ENCODE data around the gene TEX35.

- TF ChIP-seq POLR2A (IDR thresholded peaks at IDR 0.05; ENCODE audit: borderline replicate concordance, extremely low read depth, insufficient read depth, insufficient read length), result no peak
- no peak for TF ChIP-seq EZH2 (IDR thresholded peaks at IDR 0.05)
- TF ChIP-seq, protein P1, sequence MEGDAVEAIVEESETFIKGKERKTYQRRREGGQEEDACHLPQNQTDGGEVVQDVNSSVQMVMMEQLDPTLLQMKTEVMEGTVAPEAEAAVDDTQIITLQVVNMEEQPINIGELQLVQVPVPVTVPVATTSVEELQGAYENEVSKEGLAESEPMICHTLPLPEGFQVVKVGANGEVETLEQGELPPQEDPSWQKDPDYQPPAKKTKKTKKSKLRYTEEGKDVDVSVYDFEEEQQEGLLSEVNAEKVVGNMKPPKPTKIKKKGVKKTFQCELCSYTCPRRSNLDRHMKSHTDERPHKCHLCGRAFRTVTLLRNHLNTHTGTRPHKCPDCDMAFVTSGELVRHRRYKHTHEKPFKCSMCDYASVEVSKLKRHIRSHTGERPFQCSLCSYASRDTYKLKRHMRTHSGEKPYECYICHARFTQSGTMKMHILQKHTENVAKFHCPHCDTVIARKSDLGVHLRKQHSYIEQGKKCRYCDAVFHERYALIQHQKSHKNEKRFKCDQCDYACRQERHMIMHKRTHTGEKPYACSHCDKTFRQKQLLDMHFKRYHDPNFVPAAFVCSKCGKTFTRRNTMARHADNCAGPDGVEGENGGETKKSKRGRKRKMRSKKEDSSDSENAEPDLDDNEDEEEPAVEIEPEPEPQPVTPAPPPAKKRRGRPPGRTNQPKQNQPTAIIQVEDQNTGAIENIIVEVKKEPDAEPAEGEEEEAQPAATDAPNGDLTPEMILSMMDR (IDR thresholded peaks at IDR 0.05 in 2 of 3, conservative IDR thresholded peaks at IDR 0.05 in 1 of 3; ENCODE audit: borderline replicate concordance in 1 of 3, insufficient read depth in 1 of 3, low read depth in 2 of 3, low read length in 2 of 3), result no peak
- no peak for TF ChIP-seq JUND (IDR thresholded peaks at IDR 0.05)
- TF ChIP-seq POLR2AphosphoS5 (IDR thresholded peaks at IDR 0.05; ENCODE audit: low read depth, low read length), result no peak
- TF ChIP-seq REST (IDR thresholded peaks at IDR 0.05; ENCODE audit: low read depth), result no peak
- TF ChIP-seq YY1 (IDR thresholded peaks at IDR 0.05; ENCODE audit: extremely low read depth, insufficient replicate concordance, low read depth, low read length), result no peak
- TF ChIP-seq ELF1 (IDR thresholded peaks at IDR 0.05; ENCODE audit: borderline replicate concordance, low read depth), result no peak
- no peak for TF ChIP-seq SIN3A (IDR thresholded peaks at IDR 0.05; ENCODE audit: low read depth)
Measured at GRCh38 chr1:178528228-178528952, 15.5 kb downstream of the TEX35 start.
